ENCODE results near the gene DNAJC17. TPM values are rescaled to one million over a fixed set of nuclear protein-coding genes. Genes with fewer than 3 reads are reported as not detected.

Gene DNAJC17
- total and polyA plus RNA-seq, 2 of the 13 experiments (the other 11 are each of a cell fraction or from before 2014, with no cell fraction given), result 22.2 to 26.5 TPM

- TF ChIP-seq ZBTB34 (CRISPR knock-in tag; IDR thresholded peaks at IDR 0.05) (no peak), HNF1A (IDR thresholded peaks at IDR 0.05; ENCODE audit: low read depth) (no peak), HNF1A (CRISPR knock-in tag; IDR thresholded peaks at IDR 0.05; ENCODE audit: borderline replicate concordance) (peak; percentile 59; the same call in 1 of the 2 replicates), CTCF (CRISPR knock-in tag; IDR thresholded peaks at IDR 0.05) (peak; percentile 35), ZNF639 (CRISPR knock-in tag; conservative IDR thresholded peaks at IDR 0.05) (no peak), ZNF83 (CRISPR knock-in tag; IDR thresholded peaks at IDR 0.05; ENCODE audit: borderline replicate concordance) (no peak), THAP8 (CRISPR knock-in tag; IDR thresholded peaks at IDR 0.05; ENCODE audit: borderline replicate concordance) (no peak), IRX3 (CRISPR knock-in tag; IDR thresholded peaks at IDR 0.05; ENCODE audit: borderline replicate concordance, low read depth) (no peak), SNRNP70 (IDR thresholded peaks at IDR 0.05; ENCODE audit: low read depth, low read length) (no peak), GMEB1 (CRISPR knock-in tag; IDR thresholded peaks at IDR 0.05; ENCODE audit: borderline replicate concordance) (peak; percentile 82), CENPBD1 (CRISPR knock-in tag; IDR thresholded peaks at IDR 0.05; ENCODE audit: borderline replicate concordance, low read depth) (no peak), JUND (CRISPR knock-in tag; IDR thresholded peaks at IDR 0.05) (no peak), ZSCAN30 (CRISPR knock-in tag; IDR thresholded peaks at IDR 0.05) (no peak), ZNF550 (CRISPR knock-in tag; IDR thresholded peaks at IDR 0.05; ENCODE audit: borderline replicate concordance) (no peak)
Measured at GRCh38 chr15:40754883-40755811, 52.1 kb downstream of the DNAJC17 start, which contains the start of gene RMDN3 (continued).

Data from HepG2 (cell line).